HG02642 (cell line): Measurements from ENCODE around the gene MYO7B.
A peak's percentile ranks its signal among the peaks of the same experiment; 100 is the strongest.
"Not testable (repeated sequence)": the region's sequence is repeated elsewhere in the genome, so short reads cannot be mapped to it uniquely, and the experiment has no call there.

ENCODE experiments used
- ATAC-seq: cut with Tn5 transposase; IDR thresholded peaks from one replicate; pipeline ENCODE4 v1.9.1; 2021; ENCODE audit warnings: mild to moderate bottlenecking; ENCODE audit not compliant: unreplicated experiment, poor library complexity

Gene MYO7B

GRCh38 chr2:127523269-127523939 lies 12.1 kb upstream of the MYO7B start:
- ATAC-seq = no peak

GRCh38 chr2:127524198-127524834 lies 11.2 kb upstream of the MYO7B start:
- ATAC-seq = not testable (repeated sequence)

- no peak for ATAC-seq
These were observed 9.8 kb upstream of the MYO7B start for GRCh38 chr2:127525691-127526131.

GRCh38 chr2:127526132-127527000 lies 9.1 kb upstream of the MYO7B start, which contains the start of gene IWS1:
IWS1 (minus strand) TSS chr2:127526489; CDS start chr2:127526208, 281 bp downstream.
- ATAC-seq = peak; percentile 92

- ATAC-seq = peak; percentile 6
These were observed 8.3 kb upstream of the MYO7B start for GRCh38 chr2:127527001-127527804.

GRCh38 chr2:127528487-127528886 lies 7.0 kb upstream of the MYO7B start:
- no peak for ATAC-seq

- not testable (repeated sequence) for ATAC-seq
These were observed 6.1 kb upstream of the MYO7B start for GRCh38 chr2:127529416-127529815.

- ATAC-seq = no peak
These were observed 5.0 kb upstream of the MYO7B start for GRCh38 chr2:127530245-127531140.

GRCh38 chr2:127531221-127531648 lies 4.2 kb upstream of the MYO7B start:
- ATAC-seq = no peak

- ATAC-seq = no peak
These were observed 3.2 kb upstream of the MYO7B start for GRCh38 chr2:127532296-127532695.

GRCh38 chr2:127535918-127536317 lies 435 bp downstream of the MYO7B start:
- ATAC-seq = no peak

- no peak for ATAC-seq
These were observed 1.4 kb downstream of the MYO7B start for GRCh38 chr2:127536707-127537541.

GRCh38 chr2:127537644-127538043 lies 2.2 kb downstream of the MYO7B start:
- ATAC-seq = no peak

- ATAC-seq = no peak
These were observed 6.3 kb downstream of the MYO7B start for GRCh38 chr2:127541809-127542208.

GRCh38 chr2:127542231-127542630 lies 6.7 kb downstream of the MYO7B start:
- ATAC-seq = no peak

- not testable (repeated sequence) for ATAC-seq
These were observed 7.6 kb downstream of the MYO7B start for GRCh38 chr2:127543013-127543501.

GRCh38 chr2:127545189-127545588 lies 9.7 kb downstream of the MYO7B start:
- ATAC-seq = no peak

- no peak for ATAC-seq
These were observed 10.3 kb downstream of the MYO7B start for GRCh38 chr2:127545796-127546195.
